ENCODE data around the gene NVL.

Gene NVL

DNA sequence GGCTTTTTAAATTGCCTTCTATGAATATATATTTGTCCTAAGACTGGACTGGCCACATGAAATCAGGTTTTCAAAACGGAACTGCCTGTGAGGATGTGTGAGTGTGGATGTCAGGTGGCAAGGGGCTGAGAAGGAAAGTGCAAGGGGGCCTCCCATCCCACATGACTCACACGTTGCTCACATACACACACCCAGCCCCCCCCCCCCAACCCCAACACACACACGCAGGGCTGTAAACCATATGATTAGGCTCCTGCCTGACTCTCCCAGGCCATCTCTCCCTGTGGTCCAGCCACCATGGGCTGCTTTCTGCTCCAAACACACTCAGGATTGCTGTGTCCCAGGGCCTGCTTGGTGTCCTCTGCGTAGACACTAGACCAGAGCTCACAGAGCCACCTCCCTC is 124.5 kb downstream of the NVL start (continued):
- TF ChIP-seq BCL11B (tag by site-specific recombination; IDR thresholded peaks at IDR 0.05; ENCODE audit: low read depth) (no peak), ZNF76 (tag by site-specific recombination; IDR thresholded peaks at IDR 0.05; ENCODE audit: borderline replicate concordance, low read depth) (no peak), ZNF600 (tag by site-specific recombination; IDR thresholded peaks at IDR 0.05) (no peak; the same call in 1 of the 2 replicates), ZNF335 (tag by site-specific recombination; conservative IDR thresholded peaks at IDR 0.05) (peak; percentile 71), OSR2 (tag by site-specific recombination; IDR thresholded peaks at IDR 0.05) (no peak), ZNF777 (tag by site-specific recombination; IDR thresholded peaks at IDR 0.05; ENCODE audit: borderline replicate concordance) (no peak), ZNF621 (tag by site-specific recombination; IDR thresholded peaks at IDR 0.05) (no peak), ZNF548 (tag by site-specific recombination; IDR thresholded peaks at IDR 0.05) (no peak), ZIC2 (tag by site-specific recombination; IDR thresholded peaks at IDR 0.05) (0 out of 2 replicates have a peak, but pooled peaks have one; percentile 19), GLIS2 (tag by site-specific recombination; IDR thresholded peaks at IDR 0.05) (peak; percentile 65), FEZF1 (tag by site-specific recombination; IDR thresholded peaks at IDR 0.05) (peak; percentile 49; the same call in 1 of the 2 replicates), ZNF394 (tag by site-specific recombination; IDR thresholded peaks at IDR 0.05; ENCODE audit: borderline replicate concordance) (no peak), ZNF707 (tag by site-specific recombination; IDR thresholded peaks at IDR 0.05) (no peak), ZFHX2 (tag by site-specific recombination; conservative IDR thresholded peaks at IDR 0.05) (no peak), ZNF366 (tag by site-specific recombination; conservative IDR thresholded peaks at IDR 0.05) (no peak), SCRT2 (tag by site-specific recombination; IDR thresholded peaks at IDR 0.05) (no peak), ZNF785 (tag by site-specific recombination; IDR thresholded peaks at IDR 0.05) (no peak), ZBTB8A (tag by site-specific recombination; IDR thresholded peaks at IDR 0.05) (no peak), SETDB1 (IDR thresholded peaks at IDR 0.05; ENCODE audit: insufficient read length, low read length) (no peak), ZFP37 (tag by site-specific recombination; IDR thresholded peaks at IDR 0.05) (no peak), ZNF521 (tag by site-specific recombination; IDR thresholded peaks at IDR 0.05) (no peak), ZNF248 (tag by site-specific recombination; IDR thresholded peaks at IDR 0.05) (no peak), SALL2 (tag by site-specific recombination; IDR thresholded peaks at IDR 0.05; ENCODE audit: borderline replicate concordance) (no peak), ZNF596 (tag by site-specific recombination; IDR thresholded peaks at IDR 0.05) (no peak), ZNF121 (tag by site-specific recombination; IDR thresholded peaks at IDR 0.05) (no peak), ZFP41 (tag by site-specific recombination; IDR thresholded peaks at IDR 0.05; ENCODE audit: borderline replicate concordance) (no peak), ZNF514 (tag by site-specific recombination; IDR thresholded peaks at IDR 0.05) (no peak), ZNF19 (tag by site-specific recombination; IDR thresholded peaks at IDR 0.05; ENCODE audit: low read depth) (no peak), BCL11A (tag by site-specific recombination; IDR thresholded peaks at IDR 0.05; ENCODE audit: low read depth) (no peak), KLF1 (tag by site-specific recombination; IDR thresholded peaks at IDR 0.05) (peak; percentile 24; the same call in 1 of the 2 replicates), KLF8 (tag by site-specific recombination; IDR thresholded peaks at IDR 0.05) (no peak)
- TF ChIP-seq, protein P1, sequence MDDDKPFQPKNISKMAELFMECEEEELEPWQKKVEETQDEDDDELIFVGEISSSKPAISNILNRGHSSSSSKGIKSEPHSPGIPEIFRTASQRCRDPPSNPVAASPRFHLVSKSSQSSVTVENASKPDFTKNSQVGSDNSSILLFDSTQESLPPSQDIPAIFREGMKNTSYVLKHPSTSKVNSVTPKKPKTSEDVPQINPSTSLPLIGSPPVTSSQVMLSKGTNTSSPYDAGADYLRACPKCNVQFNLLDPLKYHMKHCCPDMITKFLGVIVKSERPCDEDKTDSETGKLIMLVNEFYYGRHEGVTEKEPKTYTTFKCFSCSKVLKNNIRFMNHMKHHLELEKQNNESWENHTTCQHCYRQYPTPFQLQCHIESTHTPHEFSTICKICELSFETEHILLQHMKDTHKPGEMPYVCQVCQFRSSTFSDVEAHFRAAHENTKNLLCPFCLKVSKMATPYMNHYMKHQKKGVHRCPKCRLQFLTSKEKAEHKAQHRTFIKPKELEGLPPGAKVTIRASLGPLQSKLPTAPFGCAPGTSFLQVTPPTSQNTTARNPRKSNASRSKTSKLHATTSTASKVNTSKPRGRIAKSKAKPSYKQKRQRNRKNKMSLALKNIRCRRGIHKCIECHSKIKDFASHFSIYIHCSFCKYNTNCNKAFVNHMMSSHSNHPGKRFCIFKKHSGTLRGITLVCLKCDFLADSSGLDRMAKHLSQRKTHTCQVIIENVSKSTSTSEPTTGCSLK (tag by site-specific recombination; IDR thresholded peaks at IDR 0.05) = no peak
- TF ChIP-seq, protein P2, sequence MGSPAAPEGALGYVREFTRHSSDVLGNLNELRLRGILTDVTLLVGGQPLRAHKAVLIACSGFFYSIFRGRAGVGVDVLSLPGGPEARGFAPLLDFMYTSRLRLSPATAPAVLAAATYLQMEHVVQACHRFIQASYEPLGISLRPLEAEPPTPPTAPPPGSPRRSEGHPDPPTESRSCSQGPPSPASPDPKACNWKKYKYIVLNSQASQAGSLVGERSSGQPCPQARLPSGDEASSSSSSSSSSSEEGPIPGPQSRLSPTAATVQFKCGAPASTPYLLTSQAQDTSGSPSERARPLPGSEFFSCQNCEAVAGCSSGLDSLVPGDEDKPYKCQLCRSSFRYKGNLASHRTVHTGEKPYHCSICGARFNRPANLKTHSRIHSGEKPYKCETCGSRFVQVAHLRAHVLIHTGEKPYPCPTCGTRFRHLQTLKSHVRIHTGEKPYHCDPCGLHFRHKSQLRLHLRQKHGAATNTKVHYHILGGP (tag by site-specific recombination; IDR thresholded peaks at IDR 0.05) = no peak
- TF ChIP-seq, protein P3, sequence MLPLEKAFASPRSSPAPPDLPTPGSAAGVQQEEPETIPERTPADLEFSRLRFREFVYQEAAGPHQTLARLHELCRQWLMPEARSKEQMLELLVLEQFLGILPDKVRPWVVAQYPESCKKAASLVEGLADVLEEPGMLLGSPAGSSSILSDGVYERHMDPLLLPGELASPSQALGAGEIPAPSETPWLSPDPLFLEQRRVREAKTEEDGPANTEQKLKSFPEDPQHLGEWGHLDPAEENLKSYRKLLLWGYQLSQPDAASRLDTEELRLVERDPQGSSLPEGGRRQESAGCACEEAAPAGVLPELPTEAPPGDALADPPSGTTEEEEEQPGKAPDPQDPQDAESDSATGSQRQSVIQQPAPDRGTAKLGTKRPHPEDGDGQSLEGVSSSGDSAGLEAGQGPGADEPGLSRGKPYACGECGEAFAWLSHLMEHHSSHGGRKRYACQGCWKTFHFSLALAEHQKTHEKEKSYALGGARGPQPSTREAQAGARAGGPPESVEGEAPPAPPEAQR (tag by site-specific recombination; IDR thresholded peaks at IDR 0.05) = no peak
- TF ChIP-seq, protein P4, sequence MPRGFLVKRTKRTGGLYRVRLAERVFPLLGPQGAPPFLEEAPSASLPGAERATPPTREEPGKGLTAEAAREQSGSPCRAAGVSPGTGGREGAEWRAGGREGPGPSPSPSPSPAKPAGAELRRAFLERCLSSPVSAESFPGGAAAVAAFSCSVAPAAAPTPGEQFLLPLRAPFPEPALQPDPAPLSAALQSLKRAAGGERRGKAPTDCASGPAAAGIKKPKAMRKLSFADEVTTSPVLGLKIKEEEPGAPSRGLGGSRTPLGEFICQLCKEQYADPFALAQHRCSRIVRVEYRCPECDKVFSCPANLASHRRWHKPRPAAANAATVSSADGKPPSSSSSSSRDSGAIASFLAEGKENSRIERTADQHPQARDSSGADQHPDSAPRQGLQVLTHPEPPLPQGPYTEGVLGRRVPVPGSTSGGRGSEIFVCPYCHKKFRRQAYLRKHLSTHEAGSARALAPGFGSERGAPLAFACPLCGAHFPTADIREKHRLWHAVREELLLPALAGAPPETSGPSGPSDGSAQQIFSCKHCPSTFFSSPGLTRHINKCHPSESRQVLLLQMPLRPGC (tag by site-specific recombination; IDR thresholded peaks at IDR 0.05) = no peak
- TF ChIP-seq, protein P5, sequence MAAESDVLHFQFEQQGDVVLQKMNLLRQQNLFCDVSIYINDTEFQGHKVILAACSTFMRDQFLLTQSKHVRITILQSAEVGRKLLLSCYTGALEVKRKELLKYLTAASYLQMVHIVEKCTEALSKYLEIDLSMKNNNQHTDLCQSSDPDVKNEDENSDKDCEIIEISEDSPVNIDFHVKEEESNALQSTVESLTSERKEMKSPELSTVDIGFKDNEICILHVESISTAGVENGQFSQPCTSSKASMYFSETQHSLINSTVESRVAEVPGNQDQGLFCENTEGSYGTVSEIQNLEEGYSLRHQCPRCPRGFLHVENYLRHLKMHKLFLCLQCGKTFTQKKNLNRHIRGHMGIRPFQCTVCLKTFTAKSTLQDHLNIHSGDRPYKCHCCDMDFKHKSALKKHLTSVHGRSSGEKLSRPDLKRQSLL (tag by site-specific recombination; IDR thresholded peaks at IDR 0.05) = no peak

Measured in HEK293 (cell line).